ENCODE measurements around the gene RCE1. TPM values are rescaled to one million over a fixed set of nuclear protein-coding genes. Genes with fewer than 3 reads are reported as not detected.

RCE1 gene
- total RNA-seq, 2 experiments from 2014 or later, result 19.3 to 20.6 TPM

GRCh38 chr11:66846671-66847091, 3.4 kb downstream of the RCE1 start:
- H3K36me3 Mint-ChIP-seq (ENCODE audit: low read depth), result peaks cover 13% of the 10 kb centered on the region
- no peaks in the 10 kb centered on the region for H3K9me3 Mint-ChIP-seq
- peaks cover 23% of the 10 kb centered on the region for H3K4me1 Mint-ChIP-seq (ENCODE audit: low read depth)
- H3K27me3 Mint-ChIP-seq (ENCODE audit: low read depth), result no peaks in the 10 kb centered on the region
- intact Hi-C loops (cut with micrococcal nuclease), result no loop called here
- no peak for DNase-seq
- no peak overlapping the region for H3K4me3 Mint-ChIP-seq
- CTCF ChIA-PET, result no interaction called here
- no peak overlapping the region for H3K27ac Mint-ChIP-seq

GRCh38 chr11:66847461-66848232, 4.4 kb downstream of the RCE1 start:
- H3K27me3 Mint-ChIP-seq (ENCODE audit: low read depth), result no peaks in the 10 kb centered on the region
- H3K36me3 Mint-ChIP-seq (ENCODE audit: low read depth), result peaks cover 5% of the 10 kb centered on the region
- peak; percentile 2 for DNase-seq
- CTCF ChIA-PET, result no interaction called here
- H3K4me1 Mint-ChIP-seq (ENCODE audit: low read depth), result peaks cover 22% of the 10 kb centered on the region
- intact Hi-C loops (cut with micrococcal nuclease), result no loop called here
- H3K4me3 Mint-ChIP-seq, result no peak overlapping the region
- no peak overlapping the region for H3K27ac Mint-ChIP-seq
- H3K9me3 Mint-ChIP-seq, result no peaks in the 10 kb centered on the region

- Mint-ChIP-seq H3K27me3 (ENCODE audit: low read depth) (no peaks in the 10 kb centered on the region), H3K27ac (no peak overlapping the region), H3K4me3 (no peak overlapping the region), H3K36me3 (ENCODE audit: low read depth) (peaks cover 5% of the 10 kb centered on the region), H3K4me1 (ENCODE audit: low read depth) (peaks cover 21% of the 10 kb centered on the region), H3K9me3 (no peaks in the 10 kb centered on the region)
- CTCF ChIA-PET, result interaction anchor here (0.7 kb wide), 1 partner anchor 8 kb away, joined by 3 read pairs; no protein-coding TSS in a partner anchor
- intact Hi-C loops (cut with micrococcal nuclease), result no loop called here
- no peak for DNase-seq
These were observed 5.6 kb downstream of the RCE1 start for GRCh38 chr11:66848671-66849500.

GRCh38 chr11:66849501-66850234, 6.4 kb downstream of the RCE1 start:
- DNase-seq, result no peak
- intact Hi-C loops (cut with micrococcal nuclease), result no loop called here
- Mint-ChIP-seq H3K4me1 (ENCODE audit: low read depth) (peaks cover 13% of the 10 kb centered on the region), H3K27ac (no peak overlapping the region), H3K27me3 (ENCODE audit: low read depth) (no peaks in the 10 kb centered on the region), H3K9me3 (no peaks in the 10 kb centered on the region), H3K4me3 (no peak overlapping the region), H3K36me3 (ENCODE audit: low read depth) (peaks cover 5% of the 10 kb centered on the region)
- CTCF ChIA-PET, result interaction anchor here (0.7 kb wide), 1 partner anchor 9 kb away, joined by 3 read pairs; no protein-coding TSS in a partner anchor

GRCh38 chr11:66850235-66850587, 7.0 kb downstream of the RCE1 start:
- no peak for DNase-seq
- Mint-ChIP-seq H3K4me1 (ENCODE audit: low read depth) (peaks cover 9% of the 10 kb centered on the region), H3K27me3 (ENCODE audit: low read depth) (no peaks in the 10 kb centered on the region), H3K36me3 (ENCODE audit: low read depth) (peaks cover 1% of the 10 kb centered on the region), H3K27ac (no peak overlapping the region), H3K9me3 (no peaks in the 10 kb centered on the region), H3K4me3 (no peak overlapping the region)
- intact Hi-C loops (cut with micrococcal nuclease), result no loop called here
- CTCF ChIA-PET, result no interaction called here

- H3K4me1 Mint-ChIP-seq (ENCODE audit: low read depth), result peaks cover 10% of the 10 kb centered on the region
- no peaks in the 10 kb centered on the region for H3K9me3 Mint-ChIP-seq
- DNase-seq, result no peak
- no peak overlapping the region for H3K4me3 Mint-ChIP-seq
- no peak overlapping the region for H3K27ac Mint-ChIP-seq
- CTCF ChIA-PET, result no interaction called here
- intact Hi-C loops (cut with micrococcal nuclease), result no loop called here
- no peaks in the 10 kb centered on the region for H3K27me3 Mint-ChIP-seq (ENCODE audit: low read depth)
- no peaks in the 10 kb centered on the region for H3K36me3 Mint-ChIP-seq (ENCODE audit: low read depth)
These were observed 7.5 kb downstream of the RCE1 start for GRCh38 chr11:66850588-66851238.

GRCh38 chr11:66851239-66851596, 8.0 kb downstream of the RCE1 start:
- Mint-ChIP-seq H3K27me3 (ENCODE audit: low read depth) (no peaks in the 10 kb centered on the region), H3K4me1 (ENCODE audit: low read depth) (peaks cover 11% of the 10 kb centered on the region), H3K36me3 (ENCODE audit: low read depth) (no peaks in the 10 kb centered on the region), H3K9me3 (no peaks in the 10 kb centered on the region), H3K27ac (no peak overlapping the region), H3K4me3 (no peak overlapping the region)
- CTCF ChIA-PET, result interaction anchor here (0.9 kb wide), 1 partner anchor 30 kb away, joined by 3 read pairs; no protein-coding TSS in a partner anchor
- intact Hi-C loops (cut with micrococcal nuclease), result no loop called here
- DNase-seq, result no peak

GRCh38 chr11:66851698-66852465, 8.6 kb downstream of the RCE1 start:
- intact Hi-C loops (cut with micrococcal nuclease), result no loop called here
- Mint-ChIP-seq H3K36me3 (ENCODE audit: low read depth) (no peaks in the 10 kb centered on the region), H3K4me3 (no peak overlapping the region), H3K4me1 (ENCODE audit: low read depth) (peaks cover 11% of the 10 kb centered on the region), H3K9me3 (no peaks in the 10 kb centered on the region), H3K27me3 (ENCODE audit: low read depth) (no peaks in the 10 kb centered on the region), H3K27ac (peak overlapping the region; percentile 56)
- CTCF ChIA-PET, result interaction anchor here (0.9 kb wide), 1 partner anchor 29 kb away, joined by 3 read pairs; no protein-coding TSS in a partner anchor
- peak; percentile 60 for DNase-seq

GRCh38 chr11:66852466-66853241, 9.4 kb downstream of the RCE1 start:
- no peak overlapping the region for H3K4me3 Mint-ChIP-seq
- no peaks in the 10 kb centered on the region for H3K27me3 Mint-ChIP-seq (ENCODE audit: low read depth)
- CTCF ChIA-PET, result no interaction called here
- intact Hi-C loops (cut with micrococcal nuclease), result no loop called here
- no peak for DNase-seq
- no peaks in the 10 kb centered on the region for H3K36me3 Mint-ChIP-seq (ENCODE audit: low read depth)
- H3K4me1 Mint-ChIP-seq (ENCODE audit: low read depth), result peaks cover 11% of the 10 kb centered on the region
- H3K27ac Mint-ChIP-seq, result no peak overlapping the region
- H3K9me3 Mint-ChIP-seq, result no peaks in the 10 kb centered on the region

- no peak for DNase-seq
- CTCF ChIA-PET, result no interaction called here
- Mint-ChIP-seq H3K9me3 (no peaks in the 10 kb centered on the region), H3K27me3 (ENCODE audit: low read depth) (no peaks in the 10 kb centered on the region), H3K36me3 (ENCODE audit: low read depth) (peaks cover 2% of the 10 kb centered on the region), H3K4me1 (ENCODE audit: low read depth) (peaks cover 11% of the 10 kb centered on the region), H3K27ac (no peak overlapping the region), H3K4me3 (no peak overlapping the region)
- intact Hi-C loops (cut with micrococcal nuclease), result no loop called here
These were observed 10.3 kb downstream of the RCE1 start for GRCh38 chr11:66853242-66854229.

All from activated naive CD4-positive, alpha-beta T cell treated with anti-CD3 and anti-CD28 coated beads for 36 hours (primary cell).